ENCODE data around the gene CYP2B6.

DNA sequence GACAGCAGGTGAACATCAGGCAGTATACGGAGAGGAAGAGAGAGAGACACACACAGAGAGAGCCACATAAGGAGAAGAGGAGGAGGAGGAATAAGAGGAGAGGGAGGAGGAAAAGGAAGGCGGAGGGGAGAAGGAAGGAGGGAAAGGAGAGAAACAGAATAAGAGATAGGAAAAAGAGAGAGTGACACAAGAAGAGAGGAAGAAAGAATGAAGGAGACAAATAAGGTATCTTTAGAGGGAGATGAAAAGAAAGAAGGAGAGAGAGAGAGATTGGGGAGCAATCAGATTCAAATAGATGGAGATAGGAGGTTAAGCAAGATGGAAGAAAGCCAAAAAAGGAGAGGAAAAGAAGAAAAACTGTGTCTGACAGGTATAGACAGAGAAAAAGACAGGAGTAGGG, 44.0 kb upstream of the CYP2B6 start:
- no peak for TF ChIP-seq YY1 (IDR thresholded peaks at IDR 0.05; ENCODE audit: low read depth, low read length)
- TF ChIP-seq, protein P1, sequence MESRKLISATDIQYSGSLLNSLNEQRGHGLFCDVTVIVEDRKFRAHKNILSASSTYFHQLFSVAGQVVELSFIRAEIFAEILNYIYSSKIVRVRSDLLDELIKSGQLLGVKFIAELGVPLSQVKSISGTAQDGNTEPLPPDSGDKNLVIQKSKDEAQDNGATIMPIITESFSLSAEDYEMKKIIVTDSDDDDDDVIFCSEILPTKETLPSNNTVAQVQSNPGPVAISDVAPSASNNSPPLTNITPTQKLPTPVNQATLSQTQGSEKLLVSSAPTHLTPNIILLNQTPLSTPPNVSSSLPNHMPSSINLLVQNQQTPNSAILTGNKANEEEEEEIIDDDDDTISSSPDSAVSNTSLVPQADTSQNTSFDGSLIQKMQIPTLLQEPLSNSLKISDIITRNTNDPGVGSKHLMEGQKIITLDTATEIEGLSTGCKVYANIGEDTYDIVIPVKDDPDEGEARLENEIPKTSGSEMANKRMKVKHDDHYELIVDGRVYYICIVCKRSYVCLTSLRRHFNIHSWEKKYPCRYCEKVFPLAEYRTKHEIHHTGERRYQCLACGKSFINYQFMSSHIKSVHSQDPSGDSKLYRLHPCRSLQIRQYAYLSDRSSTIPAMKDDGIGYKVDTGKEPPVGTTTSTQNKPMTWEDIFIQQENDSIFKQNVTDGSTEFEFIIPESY (IDR thresholded peaks at IDR 0.05): no peak
- TF ChIP-seq, protein P2, sequence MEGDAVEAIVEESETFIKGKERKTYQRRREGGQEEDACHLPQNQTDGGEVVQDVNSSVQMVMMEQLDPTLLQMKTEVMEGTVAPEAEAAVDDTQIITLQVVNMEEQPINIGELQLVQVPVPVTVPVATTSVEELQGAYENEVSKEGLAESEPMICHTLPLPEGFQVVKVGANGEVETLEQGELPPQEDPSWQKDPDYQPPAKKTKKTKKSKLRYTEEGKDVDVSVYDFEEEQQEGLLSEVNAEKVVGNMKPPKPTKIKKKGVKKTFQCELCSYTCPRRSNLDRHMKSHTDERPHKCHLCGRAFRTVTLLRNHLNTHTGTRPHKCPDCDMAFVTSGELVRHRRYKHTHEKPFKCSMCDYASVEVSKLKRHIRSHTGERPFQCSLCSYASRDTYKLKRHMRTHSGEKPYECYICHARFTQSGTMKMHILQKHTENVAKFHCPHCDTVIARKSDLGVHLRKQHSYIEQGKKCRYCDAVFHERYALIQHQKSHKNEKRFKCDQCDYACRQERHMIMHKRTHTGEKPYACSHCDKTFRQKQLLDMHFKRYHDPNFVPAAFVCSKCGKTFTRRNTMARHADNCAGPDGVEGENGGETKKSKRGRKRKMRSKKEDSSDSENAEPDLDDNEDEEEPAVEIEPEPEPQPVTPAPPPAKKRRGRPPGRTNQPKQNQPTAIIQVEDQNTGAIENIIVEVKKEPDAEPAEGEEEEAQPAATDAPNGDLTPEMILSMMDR (IDR thresholded peaks at IDR 0.05 in 2 of 3, conservative IDR thresholded peaks at IDR 0.05 in 1 of 3; ENCODE audit: control insufficient read depth in 2 of 3, extremely low read depth in 1 of 3, insufficient read depth in 1 of 3, low read depth in 3 of 3, low read length in 3 of 3): no peak
- TF ChIP-seq EP300 (IDR thresholded peaks at IDR 0.05; ENCODE audit: borderline replicate concordance in 1 of 2, control insufficient read depth in 1 of 2, low read depth in 2 of 2, low read length in 2 of 2): no peak
- TF ChIP-seq MXI1 (IDR thresholded peaks at IDR 0.05; ENCODE audit: low read depth, low read length): no peak
- no peak for TF ChIP-seq CHD4 (IDR thresholded peaks at IDR 0.05)
- TF ChIP-seq TARDBP (IDR thresholded peaks at IDR 0.05; ENCODE audit: borderline replicate concordance): no peak
- TF ChIP-seq ZNF24 (IDR thresholded peaks at IDR 0.05): no peak
- TF ChIP-seq, protein P3, sequence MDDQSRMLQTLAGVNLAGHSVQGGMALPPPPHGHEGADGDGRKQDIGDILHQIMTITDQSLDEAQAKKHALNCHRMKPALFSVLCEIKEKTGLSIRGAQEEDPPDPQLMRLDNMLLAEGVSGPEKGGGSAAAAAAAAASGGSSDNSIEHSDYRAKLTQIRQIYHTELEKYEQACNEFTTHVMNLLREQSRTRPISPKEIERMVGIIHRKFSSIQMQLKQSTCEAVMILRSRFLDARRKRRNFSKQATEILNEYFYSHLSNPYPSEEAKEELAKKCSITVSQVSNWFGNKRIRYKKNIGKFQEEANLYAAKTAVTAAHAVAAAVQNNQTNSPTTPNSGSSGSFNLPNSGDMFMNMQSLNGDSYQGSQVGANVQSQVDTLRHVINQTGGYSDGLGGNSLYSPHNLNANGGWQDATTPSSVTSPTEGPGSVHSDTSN (IDR thresholded peaks at IDR 0.05; ENCODE audit: insufficient replicate concordance, low read depth, low read length): no peak
- TF ChIP-seq SREBF2 (IDR thresholded peaks at IDR 0.05; ENCODE audit: low read length): no peak
- no peak for TF ChIP-seq POLR2A (IDR thresholded peaks at IDR 0.05; ENCODE audit: low read depth, low read length)
- TF ChIP-seq NR2F1 (conservative IDR thresholded peaks at IDR 0.05): no peak
- no peak for TF ChIP-seq SMAD1 (IDR thresholded peaks at IDR 0.05; ENCODE audit: low read depth, partially characterized antibody)
- TF ChIP-seq POLR2AphosphoS5 (IDR thresholded peaks at IDR 0.05; ENCODE audit: low read length): no peak
